Sigmoid colon (tissue), 7 donors: Measurements from ENCODE around the gene GSK3B. TPM values are rescaled to one million over a fixed set of nuclear protein-coding genes. Genes with fewer than 3 reads are reported as not detected.

Source experiments
- DNase-seq: peaks from one replicate; pipeline ENCODE4 v3.0.0-alpha.2; 2019
- H3K27ac ChIP-seq, 4 donors: fragments of 200-600 bp; sonication (generic); one replicate each; pipeline ENCODE4 v1.5.1; 2016 to 2019; ENCODE audit warnings: mild to moderate bottlenecking in 1 of 4
- H3K27me3 ChIP-seq, 3 donors: fragments of 200-600 bp; sonication (generic); one replicate each; pipeline ENCODE4 v1.5.1; 2019; ENCODE audit warnings: mild to moderate bottlenecking in 1 of 3
- H3K36me3 ChIP-seq, 4 donors: fragments of 200-600 bp; sonication (generic); one replicate each; pipeline ENCODE4 v1.5.1; 2016 to 2019
- H3K4me1 ChIP-seq, 4 donors: fragments of 200-600 bp; sonication (generic); one replicate each; pipeline ENCODE4 v1.5.1; 2017 to 2019
- H3K4me3 ChIP-seq, 4 donors: fragments of 200-600 bp; sonication (generic); one replicate each; pipeline ENCODE4 v1.5.1; 2017 to 2019; ENCODE audit warnings: mild to moderate bottlenecking in 2 of 4, moderate library complexity in 1 of 4
- H3K9me3 ChIP-seq, 4 donors: fragments of 200-600 bp in 3 of 4; sonication (generic) in 3 of 4; one replicate each; pipeline versions ENCODE4 v1.5.1 to v1.6.1; 2013 to 2019
- EP300 ChIP-seq, 4 donors: sonication (generic); formaldehyde crosslinking; IDR thresholded peaks; one replicate each; pipeline ENCODE4 v1.6.1; 2017; ENCODE audit warnings: antibody characterized with exemption in 4 of 4
- POLR2A ChIP-seq, 2 donors: fragments of 450-650 bp; IDR thresholded peaks; one replicate each; pipeline ENCODE4 v1.6.1; 2016; ENCODE audit warnings: antibody characterized with exemption in 2 of 2, mild to moderate bottlenecking in 2 of 2, moderate library complexity in 2 of 2
- POLR2AphosphoS5 ChIP-seq, 4 donors: sonication (generic); formaldehyde crosslinking; IDR thresholded peaks; one replicate each; pipeline ENCODE4 v1.6.1; 2017; ENCODE audit warnings: antibody characterized with exemption in 4 of 4
- WGBS, 2 donors: extraction: QIAGEN DNeasy Blood & Tissue Kit; methylation state at CpG; one replicate each; pipeline ENCODE4 v1.1.7; 2013; 5-methylcytosine and 5-hydroxymethylcytosine counted together
- intact Hi-C: fragments of 100-400 bp; cut with DNase I; formaldehyde crosslinking; loops from one replicate; pipeline ENCODE4 v1.15.1; 2023
- polyA plus RNA-seq, 3 donors: library from polyadenylated mRNA; stranded (reverse); fragments of 200-250 nt; gene quantifications; one replicate each; pipeline ENCODE4 v1.2.3, GENCODE V29; 2013
- total RNA-seq, 4 donors: library from RNA; depleted of rRNA; stranded (reverse); fragments of >200 nt; gene quantifications; one replicate each; pipeline ENCODE4 v1.1.0, GENCODE V29; 2016
- TF ChIP-seq, protein P1 (sequence below), 4 experiments: fragments of 450-650 bp in 3 of 4; fragments of 200-600 bp in 1 of 4; IDR thresholded peaks; one replicate each; pipeline ENCODE4 v1.5.1; 2016 to 2019; ENCODE audit warnings: antibody characterized with exemption in 4 of 4, mild to moderate bottlenecking in 3 of 4, moderate library complexity in 2 of 4
- donor health status: healthy with polysubstance abuse.
- donor health status: Bipolar disorder and iron deficiency.
- donor health status: healthy.

The GSK3B gene
- total and polyA plus RNA-seq, 7 donors, result 11.4 to 36.8 (median 23.2) TPM

DNA sequence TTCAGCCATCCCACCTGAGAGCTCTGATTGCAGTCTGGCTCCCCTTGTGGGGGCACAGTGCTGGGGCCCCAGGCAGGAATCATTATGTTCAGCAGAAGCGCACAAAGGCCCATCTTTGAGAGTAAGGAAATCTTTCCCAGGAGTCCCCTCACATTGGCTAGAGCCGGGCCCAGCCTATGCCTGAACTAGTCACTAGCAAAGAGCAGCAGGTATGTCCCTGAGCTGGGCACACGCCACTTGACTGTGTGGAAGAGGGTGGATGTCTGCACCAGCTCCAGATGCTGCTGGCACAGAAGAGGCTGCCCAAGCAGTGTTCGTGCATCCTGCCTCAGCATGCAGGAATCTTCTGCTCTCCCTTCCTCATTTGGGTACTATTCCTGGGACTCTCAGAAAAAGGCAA lies 286.0 kb downstream of the GSK3B start:
- Histone ChIP-seq H3K9me3 (no peaks in the 10 kb centered on the region), H3K36me3 (no peaks in the 10 kb centered on the region), H3K4me3 (no peak overlapping the region), H3K4me1 (peaks cover 0 to 11% (median 8%) of the 10 kb centered on the region in 4 donors), H3K27me3 (no peaks in the 10 kb centered on the region), H3K27ac (no peak overlapping the region)
- WGBS, 2 donors, result 96 to 97% methylated on average over 4 of the region's 4 CpGs
- TF ChIP-seq POLR2AphosphoS5 (IDR thresholded peaks at IDR 0.05), result no peak
- TF ChIP-seq, protein P1, sequence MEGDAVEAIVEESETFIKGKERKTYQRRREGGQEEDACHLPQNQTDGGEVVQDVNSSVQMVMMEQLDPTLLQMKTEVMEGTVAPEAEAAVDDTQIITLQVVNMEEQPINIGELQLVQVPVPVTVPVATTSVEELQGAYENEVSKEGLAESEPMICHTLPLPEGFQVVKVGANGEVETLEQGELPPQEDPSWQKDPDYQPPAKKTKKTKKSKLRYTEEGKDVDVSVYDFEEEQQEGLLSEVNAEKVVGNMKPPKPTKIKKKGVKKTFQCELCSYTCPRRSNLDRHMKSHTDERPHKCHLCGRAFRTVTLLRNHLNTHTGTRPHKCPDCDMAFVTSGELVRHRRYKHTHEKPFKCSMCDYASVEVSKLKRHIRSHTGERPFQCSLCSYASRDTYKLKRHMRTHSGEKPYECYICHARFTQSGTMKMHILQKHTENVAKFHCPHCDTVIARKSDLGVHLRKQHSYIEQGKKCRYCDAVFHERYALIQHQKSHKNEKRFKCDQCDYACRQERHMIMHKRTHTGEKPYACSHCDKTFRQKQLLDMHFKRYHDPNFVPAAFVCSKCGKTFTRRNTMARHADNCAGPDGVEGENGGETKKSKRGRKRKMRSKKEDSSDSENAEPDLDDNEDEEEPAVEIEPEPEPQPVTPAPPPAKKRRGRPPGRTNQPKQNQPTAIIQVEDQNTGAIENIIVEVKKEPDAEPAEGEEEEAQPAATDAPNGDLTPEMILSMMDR (IDR thresholded peaks at IDR 0.05), result no peak
- TF ChIP-seq EP300 (IDR thresholded peaks at IDR 0.05), result no peak
- no peak for TF ChIP-seq POLR2A (IDR thresholded peaks at IDR 0.05)
- intact Hi-C loops, result no loop called here
- no peak for DNase-seq

DNA sequence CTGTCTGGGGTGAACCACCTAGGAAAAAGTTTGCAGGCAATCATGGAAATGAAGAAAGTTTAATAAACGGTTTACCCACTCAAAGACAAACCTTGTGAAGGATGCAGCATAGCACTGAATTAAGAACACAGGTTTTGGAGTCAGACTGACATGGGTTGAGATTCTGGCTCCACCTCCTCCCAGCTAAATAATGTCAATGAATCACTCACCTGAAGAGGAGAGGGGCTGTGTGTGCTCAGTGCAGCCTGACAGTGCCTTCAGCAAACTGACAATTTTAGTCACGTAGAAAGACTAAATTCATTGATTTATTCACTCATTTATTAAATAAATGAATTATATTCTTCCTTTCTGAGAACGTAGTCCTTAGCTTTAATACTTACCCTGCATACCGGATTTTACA lies 293.4 kb downstream of the GSK3B start:
- 89 to 92% methylated on average over 4 of the region's 4 CpGs for WGBS, 2 donors
- DNase-seq, result no peak
- TF ChIP-seq EP300 (IDR thresholded peaks at IDR 0.05) (no peak), POLR2A (IDR thresholded peaks at IDR 0.05) (no peak), POLR2AphosphoS5 (IDR thresholded peaks at IDR 0.05) (no peak)
- TF ChIP-seq, protein P1 (IDR thresholded peaks at IDR 0.05), result no peak
- H3K27ac ChIP-seq, result no peak overlapping the region
- no peaks in the 10 kb centered on the region for H3K27me3 ChIP-seq
- no peaks in the 10 kb centered on the region for H3K4me1 ChIP-seq
- H3K9me3 ChIP-seq, result no peaks in the 10 kb centered on the region
- no peak overlapping the region for H3K4me3 ChIP-seq
- intact Hi-C loops, result no loop called here
- no peaks in the 10 kb centered on the region for H3K36me3 ChIP-seq

DNA sequence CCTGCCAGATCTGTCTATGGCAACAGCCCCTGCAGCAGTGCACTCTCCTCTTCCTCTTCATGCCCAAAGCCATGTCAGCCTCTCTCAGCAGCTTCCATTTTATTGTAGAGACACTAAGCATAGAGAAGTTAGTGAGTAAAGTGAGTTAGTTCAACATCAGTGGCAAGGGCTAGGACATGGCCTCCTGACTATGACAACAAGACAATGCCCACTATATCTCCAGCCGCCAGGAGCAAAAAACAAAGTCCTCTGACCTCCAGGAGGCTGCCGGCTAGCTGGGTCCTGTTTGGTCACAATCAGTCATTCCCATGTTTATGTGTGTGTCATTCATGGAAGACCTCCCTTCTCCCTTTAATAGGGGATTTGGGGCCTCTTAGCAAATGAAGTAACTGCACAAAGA lies 297.5 kb downstream of the GSK3B start:
- Histone ChIP-seq H3K27me3 (no peaks in the 10 kb centered on the region), H3K4me1 (no peaks in the 10 kb centered on the region), H3K9me3 (no peaks in the 10 kb centered on the region), H3K4me3 (no peak overlapping the region), H3K27ac (no peak overlapping the region), H3K36me3 (no peaks in the 10 kb centered on the region)
- intact Hi-C loops, result no loop called here
- DNase-seq, result no peak
- 94 to 95% methylated on average over 2 of the region's 2 CpGs for WGBS, 2 donors
- TF ChIP-seq POLR2AphosphoS5 (IDR thresholded peaks at IDR 0.05) (no peak), POLR2A (IDR thresholded peaks at IDR 0.05) (no peak), EP300 (IDR thresholded peaks at IDR 0.05) (no peak)
- TF ChIP-seq, protein P1 (IDR thresholded peaks at IDR 0.05), result no peak

DNA sequence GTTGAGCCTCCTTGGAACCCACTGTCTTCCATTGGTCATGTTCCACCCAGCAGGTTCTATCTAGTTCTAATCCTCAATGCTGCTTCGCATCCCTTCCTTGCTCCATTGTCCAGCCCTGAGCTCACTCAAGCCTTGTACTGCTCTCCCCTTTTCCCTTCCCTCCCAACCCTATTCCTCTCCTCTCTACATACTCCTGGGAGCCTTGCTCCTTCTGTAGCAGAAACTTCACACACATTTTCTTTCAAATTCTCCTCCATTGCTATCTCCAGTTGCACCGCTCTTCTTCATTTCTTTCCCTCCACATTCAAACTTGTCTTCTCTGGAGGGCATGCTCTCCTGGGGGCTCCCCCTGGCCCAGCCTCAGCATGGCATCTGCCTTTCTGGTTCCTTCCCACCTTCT lies 297.9 kb downstream of the GSK3B start:
- DNase-seq, result no peak
- intact Hi-C loops, result no loop called here
- WGBS, 2 donors, result 98 to 100% methylated on average over 2 of the region's 2 CpGs
- no peak overlapping the region for H3K4me3 ChIP-seq
- H3K9me3 ChIP-seq, result no peaks in the 10 kb centered on the region
- H3K4me1 ChIP-seq, result no peaks in the 10 kb centered on the region
- TF ChIP-seq, protein P1 (IDR thresholded peaks at IDR 0.05), result no peak
- TF ChIP-seq POLR2AphosphoS5 (IDR thresholded peaks at IDR 0.05) (no peak), POLR2A (IDR thresholded peaks at IDR 0.05) (no peak)
- no peaks in the 10 kb centered on the region for H3K27me3 ChIP-seq
- no peak overlapping the region for H3K27ac ChIP-seq
- no peaks in the 10 kb centered on the region for H3K36me3 ChIP-seq

DNA sequence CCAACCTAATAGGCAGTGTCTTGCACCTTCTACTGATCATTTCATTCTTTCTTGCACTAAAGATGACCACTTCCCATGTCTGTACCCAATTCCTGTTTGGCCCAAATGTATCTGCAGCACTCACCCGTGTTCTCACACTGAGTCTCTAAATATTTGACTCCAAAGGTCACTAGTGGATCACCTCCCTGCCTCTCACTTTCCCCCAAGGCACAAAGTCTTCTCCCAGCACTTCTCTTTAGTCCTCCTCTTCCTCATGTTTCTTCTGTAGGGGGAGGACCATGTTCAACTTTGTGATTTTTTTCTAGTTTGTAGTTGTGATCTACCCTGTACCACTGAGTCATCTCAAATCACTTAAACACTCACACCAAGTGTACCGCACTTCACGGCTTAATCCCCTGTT lies 298.4 kb downstream of the GSK3B start:
- no peak for TF ChIP-seq EP300 (IDR thresholded peaks at IDR 0.05)
- TF ChIP-seq POLR2A (IDR thresholded peaks at IDR 0.05), result no peak
- TF ChIP-seq, protein P1 (IDR thresholded peaks at IDR 0.05), result no peak
- TF ChIP-seq POLR2AphosphoS5 (IDR thresholded peaks at IDR 0.05), result no peak
- WGBS, 2 donors, result 68 to 79% methylated on average over 3 of the region's 3 CpGs
- H3K4me3 ChIP-seq, result no peak overlapping the region
- no peak overlapping the region for H3K27ac ChIP-seq
- no peaks in the 10 kb centered on the region for H3K36me3 ChIP-seq
- H3K9me3 ChIP-seq, result no peaks in the 10 kb centered on the region
- intact Hi-C loops, result no loop called here
- no peaks in the 10 kb centered on the region for H3K27me3 ChIP-seq
- DNase-seq, result no peak
- H3K4me1 ChIP-seq, result no peaks in the 10 kb centered on the region
